Hepatocyte (in vitro differentiated cells): ENCODE measurements around the gene EPHA6. TPM values are rescaled to one million over a fixed set of nuclear protein-coding genes. Genes with fewer than 3 reads are reported as not detected.

Experiments used
- DNase-seq: peaks from one replicate; pipeline ENCODE4 v3.0.0-alpha.2; 2016; ENCODE audit warnings: low spot score
- H2AFZ ChIP-seq: fragments of 200-600 bp; sonication (generic); 2 replicates; pipeline ENCODE4 v1.6.0; 2016; ENCODE audit warnings: antibody characterized with exemption, mild to moderate bottlenecking
- H3K27ac ChIP-seq: fragments of 200-600 bp; sonication (generic); 2 replicates; pipeline ENCODE4 v1.5.1; 2016; ENCODE audit warnings: mild to moderate bottlenecking
- H3K27me3 ChIP-seq: fragments of 200-600 bp; sonication (generic); 2 replicates; pipeline ENCODE4 v1.6.1; 2016
- H3K36me3 ChIP-seq: fragments of 200-600 bp; sonication (generic); replicated peaks from 2 replicates; pipeline ENCODE4 v1.5.1; 2016; ENCODE audit warnings: low read depth; ENCODE audit not compliant: insufficient read depth
- H3K4me1 ChIP-seq: fragments of 200-600 bp; sonication (generic); 2 replicates; pipeline ENCODE4 v1.5.1; 2016; ENCODE audit warnings: mild to moderate bottlenecking, moderate library complexity; ENCODE audit not compliant: insufficient read depth
- H3K4me2 ChIP-seq: fragments of 200-600 bp; sonication (generic); 2 replicates; pipeline ENCODE4 v1.6.0; 2016
- H3K4me3 ChIP-seq: fragments of 200-600 bp; sonication (generic); 2 replicates; pipeline ENCODE4 v1.5.1; 2016; ENCODE audit warnings: mild to moderate bottlenecking
- H3K79me2 ChIP-seq: fragments of 200-600 bp; sonication (generic); 2 replicates; pipeline ENCODE4 v1.6.0; 2017; ENCODE audit warnings: mild to moderate bottlenecking
- H3K9me2 ChIP-seq: fragments of 200-600 bp; sonication (generic); replicated peaks from 2 replicates; pipeline ENCODE4 v1.6.0; 2017; ENCODE audit warnings: mild to moderate bottlenecking; ENCODE audit not compliant: insufficient read depth
- H3K9me3 ChIP-seq: fragments of 200-600 bp; sonication (generic); 2 replicates; pipeline ENCODE4 v1.5.1; 2016; ENCODE audit warnings: low read depth, mild to moderate bottlenecking
- H4K20me1 ChIP-seq: fragments of 200-600 bp; sonication (generic); 2 replicates; pipeline ENCODE4 v1.6.0; 2016; ENCODE audit warnings: mild to moderate bottlenecking; ENCODE audit not compliant: insufficient read depth, poor library complexity, severe bottlenecking
- CTCF ChIP-seq: fragments of 200-600 bp; sonication (generic); IDR thresholded peaks from 2 replicates; pipeline ENCODE4 v1.5.1; 2016; ENCODE audit warnings: antibody characterized with exemption, mild to moderate bottlenecking; ENCODE audit not compliant: poor library complexity
- EZH2 ChIP-seq: fragments of 200-600 bp; sonication (generic); IDR thresholded peaks from 2 replicates; pipeline ENCODE4 v1.6.1; 2016; ENCODE audit warnings: antibody characterized with exemption, mild to moderate bottlenecking, borderline replicate concordance
- EZH2phosphoT487 ChIP-seq: fragments of 200-600 bp; sonication (generic); IDR thresholded peaks from one replicate; pipeline ENCODE4 v1.6.1; 2018; ENCODE audit warnings: antibody characterized with exemption, mild to moderate bottlenecking, low read depth, moderate library complexity; ENCODE audit not compliant: unreplicated experiment, severe bottlenecking
- WGBS: methylation state at CpG from one replicate; pipeline ENCODE4 v1.1.6; 2016; ENCODE audit warnings: low lambda C conversion rate; ENCODE audit errors: missing lambda C conversion rate; 5-methylcytosine and 5-hydroxymethylcytosine counted together
- polyA plus RNA-seq: library from polyadenylated mRNA; unstranded; fragments of >200 nt; fragmentation: Nextera tagmentation; extraction: Ambion mirVana; gene quantifications from 2 replicates; pipeline ENCODE4 v1.2.1, GENCODE V29; 2016
- total RNA-seq: library from RNA; depleted of rRNA; stranded (reverse); fragments of >200 nt; gene quantifications from 2 replicates; pipeline ENCODE4 v1.2.3, GENCODE V29; 2014

The EPHA6 gene
- total and polyA plus RNA-seq, 2 experiments from 2014 or later: 3.4 to 16.7 TPM

- Histone ChIP-seq H3K9me2 (no peaks in the 10 kb centered on the region), H3K27ac (no peak overlapping the region), H3K27me3 (no peaks in the 10 kb centered on the region), H3K79me2 (no peaks in the 10 kb centered on the region), H3K36me3 (no peaks in the 10 kb centered on the region), H2AFZ (no peak overlapping the region), H3K4me1 (no peaks in the 10 kb centered on the region), H4K20me1 (no peaks in the 10 kb centered on the region), H3K4me2 (no peak overlapping the region), H3K4me3 (no peak overlapping the region), H3K9me3 (no peaks in the 10 kb centered on the region)
- no peak for DNase-seq
- TF ChIP-seq EZH2 (no peak), CTCF (no peak), EZH2phosphoT487 (no peak)
These were observed 373.4 kb downstream of the EPHA6 start for GRCh38 chr3:97187771-97188170.

- no peaks in the 10 kb centered on the region for H3K27me3 ChIP-seq
- no peaks in the 10 kb centered on the region for H4K20me1 ChIP-seq
- H3K27ac ChIP-seq: no peak overlapping the region
- no peaks in the 10 kb centered on the region for H3K36me3 ChIP-seq
- 87% methylated on average over 2 of the region's 2 CpGs for WGBS
- H3K9me3 ChIP-seq: no peaks in the 10 kb centered on the region
- no peak overlapping the region for H2AFZ ChIP-seq
- no peak overlapping the region for H3K4me3 ChIP-seq
- H3K4me2 ChIP-seq: no peak overlapping the region
- no peaks in the 10 kb centered on the region for H3K4me1 ChIP-seq
- H3K79me2 ChIP-seq: no peaks in the 10 kb centered on the region
- TF ChIP-seq CTCF (no peak), EZH2phosphoT487 (no peak), EZH2 (no peak)
- no peaks in the 10 kb centered on the region for H3K9me2 ChIP-seq
- no peak for DNase-seq
These were observed 375.4 kb downstream of the EPHA6 start for GRCh38 chr3:97189835-97190234.

- TF ChIP-seq CTCF: no peak
- no peak for TF ChIP-seq EZH2phosphoT487
- no peak for TF ChIP-seq EZH2
- H4K20me1 ChIP-seq: no peaks in the 10 kb centered on the region
- H2AFZ ChIP-seq: no peak overlapping the region
- H3K9me2 ChIP-seq: no peaks in the 10 kb centered on the region
- no peaks in the 10 kb centered on the region for H3K4me1 ChIP-seq
- no peaks in the 10 kb centered on the region for H3K27me3 ChIP-seq
- no peaks in the 10 kb centered on the region for H3K79me2 ChIP-seq
- no peak overlapping the region for H3K4me3 ChIP-seq
- H3K9me3 ChIP-seq: no peaks in the 10 kb centered on the region
- H3K4me2 ChIP-seq: no peak overlapping the region
- no peak overlapping the region for H3K27ac ChIP-seq
- H3K36me3 ChIP-seq: no peaks in the 10 kb centered on the region
- WGBS: 91% methylated on average over 4 of the region's 4 CpGs
- DNase-seq: no peak
These were observed 382.7 kb downstream of the EPHA6 start for GRCh38 chr3:97197083-97197482.

- DNase-seq: no peak
- WGBS: 75% methylated on average over 1 of the region's 1 CpG
- H3K36me3 ChIP-seq: no peaks in the 10 kb centered on the region
- no peak overlapping the region for H3K4me2 ChIP-seq
- H3K9me3 ChIP-seq: no peaks in the 10 kb centered on the region
- H2AFZ ChIP-seq: no peak overlapping the region
- no peaks in the 10 kb centered on the region for H3K79me2 ChIP-seq
- H3K4me1 ChIP-seq: no peaks in the 10 kb centered on the region
- no peak overlapping the region for H3K27ac ChIP-seq
- no peaks in the 10 kb centered on the region for H4K20me1 ChIP-seq
- no peaks in the 10 kb centered on the region for H3K9me2 ChIP-seq
- H3K4me3 ChIP-seq: no peak overlapping the region
- no peaks in the 10 kb centered on the region for H3K27me3 ChIP-seq
- TF ChIP-seq EZH2phosphoT487 (no peak), EZH2 (no peak), CTCF (no peak)
These were observed 383.4 kb downstream of the EPHA6 start for GRCh38 chr3:97197830-97198229.
